K562 (cell line): Measurements from ENCODE around the gene APC2. TPM values are rescaled to one million over a fixed set of nuclear protein-coding genes. Genes with fewer than 3 reads are reported as not detected.

ENCODE experiments used
- ATAC-seq: fragments of 200-7000 bp; cut with Tn5 transposase; 3 replicates; pipeline ENCODE4 v1.9.1; 2020; ENCODE audit warnings: moderate library complexity
- BruUV-seq: library from RNA; stranded (reverse); fragments of 400-500 nt; replicated peaks from 2 replicates; lab custom pipeline; 2021; lab: Mats Ljungman, UMichigan
- CTCF ChIA-PET: fragments of 300-600 bp; formaldehyde crosslinking; extraction: SDS; loops from one replicate; lab custom pipeline; 2021; ENCODE audit warnings: low intra/inter-chr PET ratio; lab: Yijun Ruan, JAX
- POLR2A ChIA-PET: fragments of 300-600, 350-650 bp; sonication (Branson Sonifier 250); formaldehyde crosslinking; extraction: SDS; loops from one replicate; lab custom pipeline; 2021; ENCODE audit warnings: antibody characterized with exemption, inconsistent platforms; lab: Yijun Ruan, JAX
- DNase-seq, 4 experiments: peaks; one replicate each; pipeline versions ENCODE4 v3.0.0 to v3.0.0-alpha.2; 2011 to 2018; ENCODE audit warnings: low spot score in 3 of 4, mixed read lengths in 3 of 4; ENCODE audit errors: extremely low read depth in 1 of 4
- FAIRE-seq: peaks from 2 replicates; lab custom pipeline; 2011; peaks lifted over from hg19 to GRCh38; lab: Jason Lieb, UNC
- H2AFZ ChIP-seq: 2 replicates; pipeline ENCODE4 v1.6.0; 2011; ENCODE audit warnings: low read depth, low read length, control low read depth, inconsistent platforms
- H3K27ac ChIP-seq: fragments of 200-600 bp; 3 replicates; pipeline ENCODE4 v1.8.0; 2011; ENCODE audit warnings: low read depth, mild to moderate bottlenecking, control low read depth, inconsistent platforms, low read length, moderate library complexity, mixed read lengths; ENCODE audit errors: extremely low read depth
- H3K27me3 ChIP-seq, 2 experiments: fragments of 300-600 bp in 1 of 2; 2 replicates in 1 of 2; 3 replicates in 1 of 2; pipeline versions ENCODE4 v1.6.0 to v1.8.0; 2011; ENCODE audit warnings: inconsistent platforms in 2 of 2, low read length in 2 of 2, mild to moderate bottlenecking in 1 of 2, mixed read lengths in 1 of 2, moderate library complexity in 1 of 2; ENCODE audit not compliant: control insufficient read depth in 2 of 2, insufficient read depth in 2 of 2
- H3K36me3 ChIP-seq: fragments of 300-600 bp; 3 replicates; pipeline ENCODE4 v1.8.0; 2011; ENCODE audit warnings: mild to moderate bottlenecking, low read length, inconsistent platforms; ENCODE audit not compliant: control insufficient read depth, insufficient read depth
- H3K4me1 ChIP-seq, 2 experiments: fragments of 200-600 bp in 1 of 2; replicated peaks in 1 of 2; 2 replicates in 1 of 2; 3 replicates in 1 of 2; pipeline versions ENCODE4 v1.5.1 to v1.8.0; 2011; ENCODE audit warnings: inconsistent platforms in 2 of 2, low read length in 2 of 2, mild to moderate bottlenecking in 1 of 2, mixed read lengths in 1 of 2, moderate library complexity in 1 of 2; ENCODE audit not compliant: control insufficient read depth in 2 of 2, insufficient read depth in 2 of 2
- H3K4me2 ChIP-seq: 2 replicates; pipeline ENCODE4 v1.6.1; 2011; ENCODE audit warnings: low read length, control low read depth, inconsistent platforms, mixed read lengths; ENCODE audit not compliant: insufficient read depth
- H3K4me3 ChIP-seq: fragments of 200-600 bp; sonication (generic), shearing (Covaris generic); 2 replicates; pipeline ENCODE4 v1.5.1; 2016; ENCODE audit warnings: control low read depth, inconsistent platforms
- H3K79me2 ChIP-seq: fragments of 200-600 bp; 3 replicates; pipeline ENCODE4 v1.8.0; 2011; ENCODE audit warnings: low read length, inconsistent platforms; ENCODE audit not compliant: control insufficient read depth, insufficient read depth
- H3K9ac ChIP-seq, 2 experiments: 2 replicates each; pipeline versions ENCODE4 v1.6.0 to v1.6.1; 2011; ENCODE audit warnings: low read depth in 2 of 2, low read length in 2 of 2, control low read depth in 1 of 2, inconsistent platforms in 1 of 2, mild to moderate bottlenecking in 1 of 2, mixed read lengths in 1 of 2; ENCODE audit not compliant: insufficient read depth in 1 of 2
- H3K9me1 ChIP-seq: one replicate; pipeline ENCODE4 v1.6.0; 2011; ENCODE audit warnings: inconsistent platforms, mild to moderate bottlenecking, low read length, moderate library complexity; ENCODE audit not compliant: control insufficient read depth, insufficient read depth
- H3K9me3 ChIP-seq: replicated peaks from 2 replicates; pipeline ENCODE4 v1.5.1; 2011; ENCODE audit warnings: low read depth, low read length, inconsistent platforms; ENCODE audit not compliant: control insufficient read depth, insufficient read depth
- H4K20me1 ChIP-seq: replicated peaks from 2 replicates; pipeline ENCODE4 v1.6.1; 2011; ENCODE audit warnings: low read length, inconsistent platforms, mixed read lengths; ENCODE audit not compliant: control insufficient read depth, insufficient read depth
- FOXA3 ChIP-seq, 2 experiments: fragments of 450-650 bp in 1 of 2; sonication (generic) in 1 of 2; formaldehyde crosslinking; IDR thresholded peaks in 1 of 2; conservative IDR thresholded peaks in 1 of 2; 2 replicates each; pipeline versions ENCODE4 v1.4.0 to v1.8.0; 2020 to 2022; ENCODE audit warnings: mild to moderate bottlenecking in 2 of 2, missing genetic modification reagents in 1 of 2
- POLR2A ChIP-seq: fragments of 450-650 bp; conservative IDR thresholded peaks from 2 replicates; pipeline ENCODE4 v1.6.1; 2016
- PTRF ChIP-seq: fragments of 450-650 bp; IDR thresholded peaks from 2 replicates; pipeline ENCODE4 v1.6.1; 2016; ENCODE audit warnings: mild to moderate bottlenecking, missing genetic modification characterization, missing compliant biosample characterization
- RFX7 ChIP-seq: fragments of 250-450 bp; sonication (Bioruptor Pico); IDR thresholded peaks from 2 replicates; pipeline ENCODE4 v1.5.1; 2021; ENCODE audit warnings: mild to moderate bottlenecking
- SMARCE1 ChIP-seq: fragments of 450-650 bp; IDR thresholded peaks from 2 replicates; pipeline ENCODE4 v1.7.1; 2016; ENCODE audit warnings: mild to moderate bottlenecking
- TEAD1 ChIP-seq, 2 experiments: fragments of 450-650 bp in 1 of 2; sonication (generic) in 1 of 2; formaldehyde crosslinking; IDR thresholded peaks; 2 replicates each; pipeline versions ENCODE4 v1.4.0 to v1.8.0; 2020 to 2022; ENCODE audit warnings: mild to moderate bottlenecking in 2 of 2, missing genetic modification reagents in 1 of 2
- WGBS: fragments of 100-300 bp; shearing (Covaris generic); methylation state at CpG from one replicate; pipeline ENCODE4 v1.1.6; 2016; ENCODE audit warnings: low coverage, mixed read lengths; ENCODE audit not compliant: insufficient coverage; ENCODE audit errors: missing lambda C conversion rate; 5-methylcytosine and 5-hydroxymethylcytosine counted together
- in situ Hi-C: fragments of 300-500 bp; cut with MboI; formaldehyde crosslinking; loops from 4 replicates; pipeline ENCODE4 v1.15.0; 2018; ENCODE audit warnings: inconsistent platforms, mixed read lengths
- intact Hi-C: fragments of 100-400 bp; cut with micrococcal nuclease; formaldehyde crosslinking; loops from 2 replicates; pipeline ENCODE4 v1.14.2; 2022
- polyA plus RNA-seq, 8 experiments: library from polyadenylated mRNA; depleted of rRNA in 4 of 8; stranded (reverse) in 5 of 8; unstranded in 3 of 8; fragments of >200 nt; fragmentation: Nextera tagmentation in 2 of 8; fragmentation: Illumina TruSeq in 1 of 8; extraction: Ambion mirVana in 2 of 8; extraction: Trizol in 1 of 8; gene quantifications; 2 replicates each; pipeline versions ENCODE4 v1.2.1 to v1.2.3, GENCODE V29; 2011 to 2014; ENCODE audit warnings: inconsistent platforms in 1 of 8, missing spikeins in 1 of 8
- total RNA-seq, 7 experiments: library from RNA; depleted of rRNA in 6 of 7; stranded (reverse); fragments of >200 nt in 6 of 7; fragmentation: Illumina TruSeq in 2 of 7; extraction: Trizol in 2 of 7; gene quantifications; 2 replicates each; pipeline versions ENCODE4 v1.2.1 to v1.2.3, GENCODE V29; 2011 to 2021; ENCODE audit warnings: low replicate concordance in 1 of 7

The APC2 gene
- total and polyA plus RNA-seq, 9 of the 15 experiments (the other 6 are each of a cell fraction or from before 2014, with no cell fraction given): 0.01 to 0.40 (median 0.05) TPM; not detected in 3

DNA sequence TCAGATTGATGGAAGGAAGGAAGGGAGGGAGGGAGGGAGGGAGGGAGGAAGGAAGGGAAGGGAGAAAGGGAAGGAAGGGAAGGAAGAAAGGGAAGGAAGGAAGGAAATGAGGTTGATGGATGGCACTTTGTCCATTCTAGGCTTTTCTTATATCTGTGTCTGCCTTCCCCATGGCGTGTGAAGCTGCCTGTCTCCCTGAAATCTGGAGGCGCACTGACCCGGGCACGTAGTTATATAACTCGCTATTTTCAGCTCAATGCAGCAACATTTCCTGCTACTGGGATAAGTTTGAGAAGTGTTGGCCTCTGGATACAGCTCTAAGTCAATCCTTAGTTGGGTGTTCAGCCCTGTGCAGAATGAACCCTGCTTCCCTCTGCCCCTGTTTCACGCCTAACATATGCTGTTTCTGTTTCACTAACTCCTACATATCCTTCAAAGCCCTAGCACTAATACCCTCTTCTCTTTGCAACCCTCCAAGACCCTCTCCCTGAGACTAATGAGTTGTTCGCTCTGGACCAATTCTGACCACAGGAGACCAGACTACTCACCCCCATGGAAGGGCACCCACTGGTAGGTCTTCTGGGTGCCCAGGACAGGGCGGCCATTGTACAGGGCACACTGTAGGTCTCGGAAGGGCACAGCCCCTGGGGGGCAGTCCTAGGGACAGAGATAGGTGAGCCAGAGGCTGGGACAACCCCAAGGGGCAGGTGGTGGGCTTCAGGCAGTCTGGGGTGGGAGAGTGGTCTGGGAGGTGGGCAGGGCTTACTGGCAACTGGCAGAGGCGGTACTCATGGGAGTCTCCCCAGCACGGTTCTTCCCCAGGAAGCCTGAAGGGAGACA lies 59.9 kb downstream of the APC2 start:
- Histone ChIP-seq H3K27me3 (no peaks in the 10 kb centered on the region), H3K4me2 (no peak overlapping the region), H3K36me3 (peaks cover 14% of the 10 kb centered on the region; the same call in 2 of the 3 replicates), H3K4me3 (no peak overlapping the region), H3K9ac (peak overlapping the region in 1 of 2 experiments; percentile 80; a peak in 2 of 4 replicates), H3K4me1 (peaks cover 12 to 70% of the 10 kb centered on the region in 2 experiments), H4K20me1 (no peaks in the 10 kb centered on the region), H3K27ac (no peak overlapping the region), H2AFZ (no peak overlapping the region), H3K79me2 (peaks cover 11% of the 10 kb centered on the region; the same call in 2 of the 3 replicates), H3K9me3 (no peaks in the 10 kb centered on the region), H3K9me1 (no peaks in the 10 kb centered on the region)
- no TSS peak for BruUV-seq
- CTCF ChIA-PET: no interaction called here
- TF ChIP-seq SMARCE1 (no peak), POLR2A (no peak), RFX7 (CRISPR knock-in tag) (no peak), TEAD1 (CRISPR knock-in tag; IDR thresholded peaks at IDR 0.05) (no peak), PTRF (tag) (no peak), FOXA3 (CRISPR knock-in tag; conservative IDR thresholded peaks at IDR 0.05 in 1 of 2, IDR thresholded peaks at IDR 0.05 in 1 of 2) (no peak)
- in situ Hi-C loops: loop anchor here (5.0 kb wide), 1 partner anchor 53 kb away; no protein-coding TSS in a partner anchor
- 75% methylated on average over 11 of the region's 11 CpGs for WGBS
- FAIRE-seq (peak; percentile 76), ATAC-seq (no peak), DNase-seq (no peak)
- POLR2A ChIA-PET: interaction anchor here (1.0 kb wide), 2 partner anchors 9 to 32 kb away, joined by 4 read pairs; no protein-coding TSS in a partner anchor
- intact Hi-C loops: loop anchor here (5.0 kb wide), 1 partner anchor 53 kb away; no protein-coding TSS in a partner anchor
